GM21723 (cell line): ENCODE measurements around the gene ERICH3.
A peak's percentile ranks its signal among the peaks of the same experiment; 100 is the strongest.

ENCODE experiments used
- ATAC-seq: cut with Tn5 transposase; IDR thresholded peaks from one replicate; pipeline ENCODE4 v1.9.1; 2021; ENCODE audit warnings: mild to moderate bottlenecking, moderate library complexity; ENCODE audit not compliant: unreplicated experiment

ERICH3 gene

GRCh38 chr1:74673351-74674111 lies at the start of gene ERICH3:
Gene ERICH3, minus strand, starts transcription at chr1:74673792. Its CDS starts 273 bp downstream, at chr1:74673519.
- ATAC-seq = peak; percentile 67

DNA sequence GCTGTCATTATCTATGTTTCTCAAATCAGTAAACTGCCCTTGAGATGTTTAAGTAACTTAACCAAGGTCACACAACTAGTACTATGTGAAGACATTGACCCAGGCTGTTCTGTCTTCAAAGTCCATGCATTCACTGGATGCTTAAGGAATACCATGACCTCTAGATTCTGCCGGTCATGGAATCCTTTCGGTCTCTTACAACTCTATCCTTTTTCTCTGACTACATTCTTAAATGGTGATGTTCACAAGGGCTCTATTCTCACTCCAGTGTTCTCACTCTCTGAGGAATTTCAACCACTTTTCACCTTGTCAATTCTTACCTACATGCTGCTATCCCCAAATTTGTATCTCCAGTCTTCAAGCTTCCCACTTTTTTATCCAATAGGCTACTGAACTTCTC lies 44.0 kb upstream of the ERICH3 start:
- no peak for ATAC-seq

- ATAC-seq = no peak
Measured at GRCh38 chr1:74716822-74717221, 43.2 kb upstream of the ERICH3 start.

DNA sequence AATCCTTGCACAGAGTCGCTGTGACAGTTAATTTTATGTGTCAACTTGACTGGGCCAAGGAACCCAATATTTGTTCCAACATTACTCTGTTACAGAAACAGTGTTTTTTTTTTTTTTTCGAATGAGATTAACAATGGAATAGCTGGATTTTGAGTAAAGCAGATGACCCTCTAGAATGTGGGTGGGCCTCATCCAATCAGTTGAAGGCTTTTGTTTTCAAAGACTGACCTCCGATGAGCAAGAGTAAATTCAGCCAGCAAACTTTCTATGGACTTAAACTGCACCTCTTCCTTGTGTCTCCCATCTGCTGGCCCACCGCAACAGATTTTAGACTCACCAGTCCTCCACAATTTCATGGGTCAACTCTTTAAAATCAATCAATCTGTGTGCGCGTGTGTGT lies 42.2 kb upstream of the ERICH3 start:
- no peak for ATAC-seq

- ATAC-seq = peak; percentile 27
Measured at GRCh38 chr1:74715236-74715502, 41.6 kb upstream of the ERICH3 start.

GRCh38 chr1:74714429-74715235 lies 41.0 kb upstream of the ERICH3 start:
- peak; percentile 89 for ATAC-seq

DNA sequence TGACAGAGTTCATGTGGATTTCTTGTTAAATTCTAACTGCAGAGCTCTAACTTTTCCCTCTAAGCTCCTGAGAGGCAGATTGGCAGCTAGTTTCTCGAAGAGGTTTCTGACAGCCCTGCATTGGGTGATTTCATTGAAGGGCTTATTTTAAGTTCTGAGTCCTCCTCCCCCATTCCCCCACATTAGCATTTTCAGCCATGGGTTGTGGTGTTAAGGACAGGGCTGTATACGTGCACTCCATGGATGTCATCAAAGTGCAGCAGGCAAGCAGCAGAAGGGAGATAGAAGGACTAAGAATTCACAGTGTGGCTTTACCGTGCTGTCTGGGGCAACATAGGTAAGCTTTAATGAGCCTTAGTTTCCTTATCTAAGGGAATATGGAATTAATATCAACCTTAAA lies 40.3 kb upstream of the ERICH3 start:
- ATAC-seq = peak; percentile 34

- no peak for ATAC-seq
Measured at GRCh38 chr1:74712881-74713280, 39.3 kb upstream of the ERICH3 start.

GRCh38 chr1:74703386-74704182 lies 30.0 kb upstream of the ERICH3 start:
- no peak for ATAC-seq

- no peak for ATAC-seq
Measured at GRCh38 chr1:74699331-74699730, 25.7 kb upstream of the ERICH3 start.

GRCh38 chr1:74697832-74698231 lies 24.2 kb upstream of the ERICH3 start:
- no peak for ATAC-seq

DNA sequence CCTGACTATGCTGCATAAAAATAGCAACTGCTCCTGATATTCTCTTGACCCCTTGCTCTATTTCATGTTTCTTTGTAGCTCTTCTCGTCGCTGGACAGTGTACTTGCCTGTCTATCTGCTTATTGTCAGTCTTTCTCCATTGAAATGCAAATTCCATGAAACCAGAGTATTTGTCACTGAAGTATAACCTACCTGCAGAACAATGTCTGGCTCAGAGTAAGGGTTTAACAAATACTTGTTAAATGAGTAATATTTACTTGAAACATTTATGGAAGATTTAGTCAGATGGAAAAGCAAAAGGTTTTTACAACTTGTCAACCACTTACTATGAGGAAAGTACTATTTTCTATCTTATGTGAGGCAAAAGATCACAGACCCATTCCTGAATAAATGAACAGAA lies 19.9 kb upstream of the ERICH3 start:
- ATAC-seq = no peak

DNA sequence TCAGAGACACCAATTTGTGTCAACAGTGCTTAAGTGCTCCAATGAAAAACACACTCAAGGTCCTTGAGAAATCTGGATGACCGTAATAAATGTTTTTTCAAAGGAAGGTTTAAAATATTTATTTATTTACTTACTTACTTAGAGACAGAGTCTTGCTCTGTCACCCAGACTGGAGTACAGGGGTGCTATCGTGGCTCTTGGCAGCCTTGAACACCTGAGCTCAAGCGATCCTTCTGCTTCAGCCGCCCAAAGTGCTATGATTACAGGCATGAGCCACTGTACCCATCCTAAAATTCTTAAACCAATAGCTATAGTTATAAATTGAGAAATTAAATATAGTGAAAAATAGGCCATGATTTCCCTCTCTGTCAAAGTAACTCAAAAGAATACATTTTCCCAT lies 17.3 kb upstream of the ERICH3 start:
- ATAC-seq = no peak

- ATAC-seq = peak; percentile 14
Measured at GRCh38 chr1:74690364-74690696, 16.7 kb upstream of the ERICH3 start.

DNA sequence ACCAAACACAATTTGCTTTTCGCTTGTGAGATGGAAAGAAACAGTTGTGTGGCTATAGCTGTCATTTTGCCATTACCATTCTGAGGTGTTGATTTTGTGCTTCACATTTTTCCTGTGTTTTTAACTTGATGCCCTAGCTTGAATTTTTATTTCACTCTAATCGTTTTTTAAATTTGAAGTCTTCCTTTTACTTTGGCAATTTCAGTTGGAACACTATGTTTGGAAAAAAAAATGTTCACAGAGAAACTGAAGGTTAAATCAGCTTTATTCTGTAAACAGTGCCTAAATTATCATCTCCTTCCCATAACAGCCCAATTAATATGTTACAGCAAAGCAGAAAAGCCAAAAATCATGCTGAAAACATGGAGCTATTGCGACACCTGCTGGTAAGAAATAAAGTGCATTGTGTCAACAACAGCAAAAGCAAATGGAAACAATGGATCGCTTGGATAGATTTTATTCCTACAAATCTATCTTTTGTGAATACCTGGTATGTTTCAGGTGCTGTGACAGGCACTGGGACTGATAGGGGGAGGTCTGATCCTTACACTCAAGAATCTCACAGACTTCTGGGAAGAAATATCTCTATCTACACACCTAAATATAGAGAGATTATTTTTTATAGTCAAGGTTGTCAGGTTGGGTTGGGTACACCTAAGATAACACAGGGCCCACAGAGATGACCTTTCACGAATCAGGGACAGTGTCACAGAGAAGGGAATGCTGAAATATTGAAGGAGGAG lies 16.2 kb upstream of the ERICH3 start:
- ATAC-seq = peak; percentile 87

- no peak for ATAC-seq
Measured at GRCh38 chr1:74686928-74687327, 13.3 kb upstream of the ERICH3 start.

- ATAC-seq = no peak
Measured at GRCh38 chr1:74684301-74684700, 10.7 kb upstream of the ERICH3 start.

DNA sequence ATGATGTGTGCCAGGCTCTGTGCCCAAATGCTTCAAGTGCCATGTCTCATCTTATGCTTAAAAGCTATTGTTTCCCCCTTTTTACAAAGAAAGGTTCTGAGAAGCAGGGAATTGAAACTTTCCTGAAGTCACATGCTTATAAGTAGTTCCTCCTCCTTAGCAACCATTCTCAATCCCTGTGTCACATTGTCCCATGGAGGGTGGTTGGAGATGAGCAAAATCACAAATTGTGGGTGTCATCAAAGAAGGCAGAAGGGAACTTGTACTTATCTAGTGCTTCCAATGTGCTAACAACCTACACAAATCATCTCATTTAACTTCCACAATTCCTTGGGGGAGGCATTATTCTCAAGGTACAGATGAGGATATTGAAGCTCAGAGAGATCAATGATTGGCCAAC lies 10.1 kb upstream of the ERICH3 start:
- no peak for ATAC-seq

GRCh38 chr1:74681851-74682250 lies 8.3 kb upstream of the ERICH3 start:
- ATAC-seq = no peak

GRCh38 chr1:74681449-74681848 lies 7.9 kb upstream of the ERICH3 start:
- ATAC-seq = peak; percentile 93

- ATAC-seq = peak; percentile 31
Measured at GRCh38 chr1:74681001-74681400, 7.4 kb upstream of the ERICH3 start.
